Ovary (tissue), 3 donors: ENCODE data around the gene CCL15.

ENCODE experiments used
- CTCF ChIP-seq, 3 donors: fragments of 450-650 bp in 2 of 3; fragments of 200-600 bp in 1 of 3; IDR thresholded peaks; one replicate each; pipeline versions ENCODE4 v1.5.1 to v1.8.0; 2016 to 2022; ENCODE audit warnings: antibody characterized with exemption in 3 of 3, mild to moderate bottlenecking in 1 of 3
- EP300 ChIP-seq: sonication (generic); formaldehyde crosslinking; IDR thresholded peaks from one replicate; pipeline ENCODE4 v1.6.1; 2017; ENCODE audit warnings: antibody characterized with exemption
- donor health status: DM: no; HTN: no; CAD: no.

GRCh38 chr17:35998756-35999155, 2.6 kb downstream of the CCL15 start:
- TF ChIP-seq CTCF (IDR thresholded peaks at IDR 0.05) (no peak), EP300 (no peak)
